DMS153 (cell line): Measurements from ENCODE around the gene KIAA0753.
A peak's percentile ranks its signal among the peaks of the same experiment; 100 is the strongest.

ENCODE experiments used
- DNase-seq: peaks from one replicate; lab custom pipeline; 2025; lab: John Stamatoyannopoulos, UW

Gene KIAA0753

DNA sequence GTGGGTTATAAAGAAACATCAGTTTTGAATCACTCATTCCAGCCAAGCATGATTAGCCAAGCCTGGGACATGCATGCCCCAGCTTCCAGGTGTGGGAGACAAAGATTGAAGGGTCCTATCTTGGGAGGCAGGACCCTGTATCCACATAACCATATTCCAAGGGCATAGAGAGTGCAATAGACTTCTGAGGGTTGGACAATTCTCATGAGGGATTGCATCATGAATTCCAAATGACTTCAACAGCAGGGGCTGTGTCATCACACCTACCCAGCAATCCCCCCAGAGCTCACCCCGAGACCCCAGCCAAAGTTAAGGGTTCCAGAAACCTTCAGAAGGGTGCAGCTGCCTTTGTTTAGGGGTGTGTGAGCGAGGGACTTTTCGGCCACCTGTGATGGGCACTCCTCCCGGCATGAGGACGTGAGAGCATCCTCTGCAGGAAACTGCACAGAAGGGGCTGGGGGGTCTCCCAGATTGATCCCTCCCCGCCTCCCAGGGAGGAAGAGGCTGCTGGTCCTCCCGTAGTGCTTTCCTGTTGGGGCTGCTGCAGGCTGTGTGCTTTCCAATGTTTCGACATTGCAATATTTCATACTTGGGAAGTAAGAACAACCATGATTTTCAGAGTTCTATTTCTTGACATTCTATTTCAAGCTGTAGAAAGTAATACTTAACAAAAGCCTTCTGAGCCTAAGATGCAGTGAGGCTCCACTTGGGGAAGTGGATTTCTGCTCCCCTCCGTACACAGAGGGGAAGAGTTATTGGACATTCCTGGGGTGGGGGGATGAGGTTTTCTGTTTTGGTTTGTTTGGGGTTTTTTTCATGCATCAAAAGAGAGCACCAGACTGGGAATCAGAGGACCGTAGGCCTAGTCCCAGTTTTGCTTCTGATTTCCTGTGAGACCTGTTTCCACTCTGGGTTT lies 70.9 kb downstream of the KIAA0753 start:
- DNase-seq = no peak

DNA sequence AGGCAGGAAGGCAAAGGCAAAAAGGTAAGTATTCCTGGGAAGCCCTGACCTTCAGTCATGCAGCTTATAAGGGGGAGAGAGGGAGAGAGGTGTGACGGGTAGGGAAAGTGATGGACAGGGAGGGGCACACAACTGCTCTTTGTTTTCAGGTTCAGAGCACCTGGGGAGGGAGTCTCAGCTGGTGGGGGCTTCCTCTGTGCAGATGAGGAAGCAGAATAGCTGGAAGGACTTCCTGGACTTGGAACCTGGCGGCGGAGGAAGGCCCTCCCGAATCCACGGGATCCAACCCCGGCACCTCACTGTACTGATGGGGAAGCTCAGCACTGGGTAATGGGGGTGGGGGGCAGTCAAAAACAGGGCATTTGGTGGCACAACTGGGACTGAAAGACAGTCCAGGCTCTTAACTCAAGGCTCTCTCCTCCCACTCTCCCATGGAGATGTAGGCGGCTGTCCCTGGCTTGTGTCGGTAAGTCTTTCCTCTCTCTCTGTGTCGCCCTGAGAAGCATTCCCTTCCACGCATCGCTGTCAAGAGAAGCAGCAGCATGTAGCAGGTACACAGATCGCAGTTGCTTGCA lies 72.2 kb downstream of the KIAA0753 start:
- no peak for DNase-seq

DNA sequence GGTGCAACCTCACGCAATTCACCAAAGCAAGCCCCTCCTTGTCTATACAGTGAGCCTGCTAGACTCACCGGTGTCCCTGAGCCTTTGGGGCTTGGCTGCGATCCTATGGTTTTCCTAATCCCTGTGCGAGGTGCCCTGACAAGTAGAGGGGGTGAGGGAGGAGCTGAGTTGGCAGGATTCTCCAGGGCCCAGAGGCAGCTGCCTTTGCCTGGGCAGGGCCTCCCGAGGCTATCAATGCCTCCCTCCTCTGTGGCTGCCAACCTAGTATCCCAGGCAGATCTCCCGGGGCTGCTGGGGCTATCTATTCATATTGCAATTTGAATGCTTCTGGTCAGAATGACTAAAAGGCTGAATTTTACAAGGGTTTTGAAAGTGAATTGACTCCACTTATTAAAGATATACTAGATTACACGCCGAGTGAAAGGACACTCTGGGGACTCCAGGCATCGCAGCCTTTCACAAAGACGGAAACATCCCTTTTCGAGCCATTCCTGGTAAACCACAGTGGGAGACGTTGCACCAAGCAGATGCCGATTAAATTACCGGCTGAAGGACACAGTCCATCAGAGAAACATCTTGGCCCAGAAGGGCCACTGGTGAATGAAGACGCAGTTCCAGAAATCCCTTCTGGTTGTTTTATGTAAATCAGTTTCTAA lies 72.9 kb downstream of the KIAA0753 start:
- no peak for DNase-seq

DNA sequence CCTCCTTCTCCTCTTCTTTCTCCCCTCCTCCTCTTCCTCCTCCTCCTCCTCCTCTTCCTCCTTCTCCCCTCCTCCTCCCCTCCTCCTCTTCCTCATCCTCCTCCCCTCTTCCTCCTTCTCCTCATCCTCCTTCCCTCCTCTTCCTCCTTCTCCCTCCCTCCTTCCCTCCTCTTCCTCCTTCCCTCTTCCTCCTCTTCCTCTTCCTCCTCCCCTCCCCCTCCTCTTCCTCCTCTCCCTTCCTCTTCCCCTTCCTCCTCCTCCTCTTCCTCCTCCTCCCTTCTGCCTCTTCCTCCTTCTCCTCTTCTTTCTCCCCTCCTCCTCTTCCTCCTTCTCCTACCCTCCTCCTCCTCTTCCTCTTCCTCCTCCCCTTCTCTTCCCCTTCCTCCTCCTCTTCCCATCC lies 79.1 kb downstream of the KIAA0753 start:
- no peak for DNase-seq

DNA sequence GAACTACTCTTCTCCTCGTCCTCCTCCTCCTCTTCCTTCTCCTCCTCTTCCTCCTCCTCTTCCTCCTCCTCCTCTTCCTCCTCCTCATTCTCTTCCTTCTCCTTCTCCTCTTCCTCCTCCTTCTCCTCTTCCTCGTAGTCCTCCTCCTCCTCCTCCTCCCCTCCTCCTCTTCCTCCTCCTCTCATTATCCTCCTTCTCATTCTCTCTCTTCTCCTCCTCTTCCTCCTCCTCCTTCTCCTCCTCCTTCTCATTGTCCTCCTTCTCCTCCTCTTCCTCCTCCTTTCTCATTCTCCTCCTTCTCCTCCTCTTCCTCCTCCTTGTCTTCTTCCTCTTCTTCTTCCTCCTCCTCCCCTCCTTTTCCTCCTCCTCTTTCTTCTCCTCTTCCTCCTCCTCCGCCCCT lies 80.0 kb downstream of the KIAA0753 start:
- no peak for DNase-seq

DNA sequence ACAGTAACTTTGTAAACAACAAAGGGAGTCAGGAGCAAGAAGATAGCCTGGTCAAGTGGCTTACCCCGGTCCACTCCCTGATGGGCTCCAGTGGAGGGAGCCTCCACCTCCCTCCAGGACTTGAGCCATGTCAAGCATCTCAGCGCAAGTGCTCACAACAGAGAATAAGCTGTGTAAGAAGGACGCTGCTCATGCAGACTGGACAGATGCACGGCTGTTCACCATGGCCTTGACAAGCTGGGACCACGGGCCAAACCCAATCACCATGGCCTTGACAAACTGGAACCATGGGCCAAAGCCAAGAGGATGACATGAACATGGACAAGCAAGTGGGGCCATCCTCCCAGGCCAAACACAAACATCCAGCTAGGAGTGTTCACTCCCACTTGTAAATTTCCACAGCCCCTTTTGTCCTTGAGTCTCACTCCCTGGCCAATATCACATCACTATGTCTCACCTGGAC lies 80.7 kb downstream of the KIAA0753 start:
- no peak for DNase-seq

DNA sequence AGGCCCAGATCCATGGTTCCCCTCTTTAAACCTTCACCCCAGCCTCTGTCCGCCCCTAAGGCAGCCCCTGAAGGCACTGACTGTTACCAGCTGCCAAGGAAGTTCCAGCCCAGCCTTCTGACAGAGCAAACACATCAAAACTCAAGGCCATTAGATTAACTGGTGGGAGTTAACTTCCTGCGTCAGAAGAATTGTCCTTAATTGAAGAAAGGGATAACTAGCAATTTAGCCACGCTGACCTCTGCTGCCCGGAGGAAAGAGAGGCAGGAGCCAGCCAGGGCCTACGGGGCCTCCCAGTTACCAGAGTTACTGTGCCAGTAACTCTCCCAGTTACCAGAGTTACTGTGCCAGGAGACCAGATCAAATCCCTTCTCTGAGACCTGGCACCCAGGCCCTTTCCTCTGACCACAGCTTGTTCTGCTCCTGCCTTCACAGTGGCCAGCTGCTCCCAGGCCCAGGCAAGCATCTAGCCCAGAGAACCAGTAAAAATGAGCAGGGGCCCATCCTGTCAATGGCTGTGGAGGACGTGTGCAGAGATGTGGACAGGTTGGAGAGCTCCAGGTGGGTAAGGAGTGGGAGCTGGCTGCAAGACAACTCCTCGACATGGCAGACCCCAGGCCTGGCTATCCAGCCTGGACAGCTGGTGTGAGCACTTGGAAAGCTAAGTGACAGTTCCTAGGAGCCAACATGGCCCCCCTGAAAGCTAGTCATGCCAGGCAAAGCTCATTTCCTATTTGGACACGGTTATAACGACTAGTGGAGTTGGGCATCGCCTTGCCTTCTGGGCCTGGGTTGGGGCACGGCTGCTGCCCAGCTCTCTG lies 81.4 kb downstream of the KIAA0753 start:
- no peak for DNase-seq

DNA sequence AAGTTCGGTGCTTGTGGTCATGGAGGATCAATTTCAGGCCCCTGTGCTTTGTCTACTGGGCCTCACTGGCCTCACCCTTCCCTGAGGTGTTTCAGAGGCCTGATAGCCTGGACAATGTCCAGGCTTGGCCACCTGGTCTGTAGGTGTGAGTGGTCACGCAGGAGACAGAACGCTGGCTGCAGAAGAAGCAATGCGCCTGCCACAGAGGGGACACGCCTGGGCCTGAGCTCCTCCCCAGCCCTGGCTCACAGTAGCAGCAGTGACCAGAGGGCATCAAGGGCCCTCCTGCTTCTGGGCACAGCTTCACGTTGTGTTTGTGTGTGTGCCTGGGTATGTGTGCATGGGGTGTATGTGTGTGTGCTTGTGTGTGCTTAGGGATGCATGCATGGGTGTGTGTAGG lies 82.2 kb downstream of the KIAA0753 start:
- no peak for DNase-seq

DNA sequence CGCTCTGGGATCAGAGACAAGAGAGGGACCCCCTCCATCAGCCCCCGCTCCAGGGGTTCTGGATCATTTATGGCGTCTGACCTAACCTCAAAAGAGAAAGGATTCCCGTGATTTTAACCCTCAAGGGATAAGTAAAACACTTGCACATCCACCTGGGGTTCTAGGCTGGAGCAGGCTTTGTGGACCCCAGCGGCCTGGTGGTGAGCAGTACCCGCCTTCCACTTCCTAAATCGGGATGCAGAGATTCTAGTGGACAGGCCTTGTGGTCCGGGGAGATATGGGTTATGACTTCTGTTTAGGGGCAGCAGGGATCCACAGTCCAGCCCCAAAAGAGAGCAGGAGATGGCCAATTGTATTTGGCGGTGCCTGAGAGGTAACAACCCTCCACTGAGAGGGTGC lies 83.5 kb downstream of the KIAA0753 start:
- DNase-seq = no peak

DNA sequence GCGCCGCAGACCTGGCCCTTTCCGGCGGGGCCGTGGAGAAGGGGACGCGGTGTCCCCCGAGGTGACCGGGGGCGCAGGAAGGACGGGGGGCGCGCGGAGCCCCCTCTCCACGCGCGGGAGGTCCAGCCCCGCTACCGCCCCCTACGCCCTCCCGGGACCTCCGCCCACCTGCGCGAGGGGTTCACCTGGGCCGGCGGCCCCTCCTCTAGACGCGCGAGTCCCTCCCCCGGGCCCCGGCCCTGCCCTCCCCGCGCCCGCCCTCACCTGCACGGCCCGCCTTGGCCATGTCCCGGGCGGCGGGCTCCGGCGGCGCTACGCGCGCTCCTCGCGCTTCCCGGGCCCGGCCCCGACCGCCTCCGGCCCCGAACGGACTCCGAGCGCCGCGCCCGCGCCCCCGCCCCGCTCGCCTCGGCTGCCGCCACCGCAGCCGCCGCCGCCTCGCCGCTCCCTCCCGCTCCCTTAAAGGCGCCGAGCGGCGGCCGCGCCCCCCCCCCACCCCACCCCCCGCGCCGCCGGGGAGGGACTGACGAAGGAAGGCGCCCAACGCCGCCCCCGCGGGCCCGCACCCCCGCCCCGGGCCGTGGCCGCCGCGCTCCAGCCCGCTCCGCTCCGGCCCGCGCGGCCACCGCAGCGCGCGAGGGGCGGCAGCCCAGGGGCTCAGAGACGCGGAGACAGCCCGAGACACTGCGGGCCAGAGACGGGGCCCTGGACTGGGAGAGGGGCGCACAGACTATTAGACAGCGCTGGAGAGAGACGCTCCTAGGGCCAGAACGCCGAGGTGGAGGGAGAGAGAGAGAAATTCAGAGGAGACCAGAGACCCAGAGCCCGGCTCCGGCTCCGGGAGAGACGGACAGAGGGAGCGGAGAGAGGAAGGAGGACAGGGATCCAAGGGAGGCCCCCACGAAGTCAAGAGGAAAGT lies 84.1 kb downstream of the KIAA0753 start, which contains the start of gene PITPNM3:
PITPNM3 (minus strand) TSS at position 435 of the 919 bp plus-strand sequence; CDS start at position 286, 149 bp downstream.
- DNase-seq = no peak

DNA sequence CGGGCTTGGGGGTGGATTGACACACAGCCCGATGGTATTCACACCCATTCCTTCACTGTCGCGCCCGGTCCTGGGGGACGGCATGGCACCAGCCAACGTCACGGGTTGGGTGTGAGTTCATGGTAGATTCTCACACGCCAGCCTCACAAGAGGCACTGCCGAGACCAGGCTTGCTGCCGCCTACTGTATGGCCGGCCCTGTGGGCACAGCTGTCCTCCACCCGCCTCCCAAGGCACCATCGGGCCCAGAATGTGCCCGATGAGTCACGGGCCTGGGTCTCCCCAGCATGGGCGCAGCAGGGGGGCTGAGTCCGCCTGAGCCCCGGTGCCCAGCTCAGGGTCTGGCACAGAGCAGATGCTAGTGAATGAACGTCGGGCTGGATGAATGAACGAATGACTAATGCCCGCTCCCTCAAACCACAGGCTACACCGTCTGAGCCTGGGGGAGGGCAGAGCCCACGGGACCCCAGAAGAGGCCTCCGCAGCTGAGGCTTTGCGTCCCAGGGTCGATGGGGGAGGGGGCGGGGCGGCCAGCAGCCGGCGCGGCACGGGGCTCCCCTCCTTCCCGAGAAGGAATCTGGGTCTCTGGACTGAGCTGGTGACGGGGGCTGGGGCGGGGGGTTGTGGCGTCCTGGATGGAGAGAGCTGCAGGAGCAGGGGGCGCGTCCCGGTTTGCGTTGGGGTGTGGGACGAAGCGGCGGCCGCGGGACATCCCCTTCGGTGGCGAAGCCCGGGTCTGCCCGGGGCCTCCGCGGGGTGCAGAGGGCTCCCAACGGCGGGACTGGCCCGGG lies 85.0 kb downstream of the KIAA0753 start:
- DNase-seq = no peak

DNA sequence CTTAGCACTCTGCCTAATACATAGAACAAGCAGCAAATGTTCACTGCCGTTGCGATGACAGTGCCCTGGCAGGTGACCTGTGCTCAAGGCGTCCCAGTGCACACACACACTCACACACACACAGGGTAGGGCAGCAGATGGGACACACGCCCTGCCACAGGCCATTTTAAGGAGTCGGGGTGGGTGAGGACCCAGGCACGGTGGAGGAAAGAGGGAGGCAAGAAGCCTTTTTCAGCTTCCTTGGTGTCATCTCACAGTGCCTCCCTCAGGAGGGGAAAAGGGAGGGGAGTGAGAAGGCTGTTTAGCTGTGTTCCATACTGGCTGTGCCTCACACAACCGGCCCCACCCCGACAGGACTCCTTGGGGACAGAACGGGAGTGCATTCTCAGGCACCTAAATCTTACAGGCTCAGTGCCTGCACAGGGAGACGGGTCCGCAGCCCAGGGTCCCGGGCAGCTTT lies 85.6 kb downstream of the KIAA0753 start:
- no peak for DNase-seq

DNA sequence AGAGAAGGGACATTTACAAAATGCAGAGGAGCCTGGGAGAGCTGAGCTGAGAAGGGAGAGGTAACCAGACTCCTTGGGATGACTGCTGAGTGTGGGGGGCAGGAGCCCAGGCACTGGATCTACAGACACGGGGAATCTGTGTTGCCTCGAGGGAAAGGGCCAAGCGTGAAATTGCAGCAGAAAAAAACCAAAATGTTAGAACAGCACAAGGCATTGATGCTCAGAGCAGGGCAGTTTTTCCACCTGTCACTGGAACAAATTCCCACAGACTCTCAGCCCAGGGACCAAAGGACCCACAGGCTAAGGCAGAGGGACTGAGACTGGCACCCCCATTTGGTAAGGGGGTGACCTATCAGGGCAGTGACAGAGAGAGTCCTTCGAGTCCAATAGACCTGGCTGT lies 86.2 kb downstream of the KIAA0753 start:
- DNase-seq = no peak

DNA sequence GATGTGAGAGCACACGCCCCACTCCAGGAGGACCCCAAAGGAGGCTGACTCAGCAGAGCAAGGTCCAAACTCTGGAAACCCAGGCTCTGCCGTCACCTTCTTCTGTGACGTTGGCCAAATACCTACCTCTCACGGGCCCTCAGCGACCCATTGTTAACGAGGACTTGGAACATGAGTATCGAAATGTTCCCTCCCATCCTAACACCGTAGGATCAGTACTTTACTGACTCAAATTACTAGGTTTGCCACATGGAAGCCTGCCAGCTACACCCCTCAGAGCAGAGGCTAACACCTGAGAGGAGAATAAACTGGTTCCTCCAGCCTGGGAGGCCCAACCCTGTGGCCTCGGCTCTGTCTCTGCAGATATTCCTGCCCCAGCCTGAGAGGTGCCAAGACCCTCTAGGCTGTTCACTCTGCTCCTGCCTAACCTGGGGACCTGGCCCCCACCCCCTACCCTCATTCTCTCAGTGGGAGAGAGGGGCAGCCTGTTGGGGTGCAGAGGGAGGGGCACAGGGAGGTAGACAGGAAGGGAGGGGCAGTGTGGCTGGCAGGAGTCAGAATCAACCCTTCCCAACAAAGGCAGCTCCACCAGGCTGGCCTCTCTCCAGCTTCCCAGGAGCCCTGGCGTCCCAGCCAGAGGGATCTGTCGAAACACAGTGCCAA lies 88.5 kb downstream of the KIAA0753 start:
- DNase-seq = peak; percentile 15

DNA sequence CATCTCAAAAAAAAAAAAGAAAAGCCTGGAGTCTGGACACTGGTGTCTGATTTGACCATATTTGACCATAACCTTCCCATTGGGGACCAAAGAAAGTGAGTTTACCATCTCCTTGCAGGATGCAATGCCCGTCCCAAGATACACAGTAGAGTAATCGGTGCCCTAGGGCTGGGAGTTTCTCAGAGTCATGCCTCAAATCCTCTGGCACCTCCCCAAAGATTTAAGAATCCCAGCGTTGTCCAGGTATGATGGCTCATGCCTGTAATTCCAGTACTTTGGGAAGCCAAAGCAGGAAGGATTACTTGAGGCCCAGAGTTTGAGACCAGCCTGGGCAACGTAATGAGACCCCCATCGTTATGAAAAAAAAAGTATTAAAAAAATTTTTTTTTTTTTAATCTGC lies 89.2 kb downstream of the KIAA0753 start:
- no peak for DNase-seq

DNA sequence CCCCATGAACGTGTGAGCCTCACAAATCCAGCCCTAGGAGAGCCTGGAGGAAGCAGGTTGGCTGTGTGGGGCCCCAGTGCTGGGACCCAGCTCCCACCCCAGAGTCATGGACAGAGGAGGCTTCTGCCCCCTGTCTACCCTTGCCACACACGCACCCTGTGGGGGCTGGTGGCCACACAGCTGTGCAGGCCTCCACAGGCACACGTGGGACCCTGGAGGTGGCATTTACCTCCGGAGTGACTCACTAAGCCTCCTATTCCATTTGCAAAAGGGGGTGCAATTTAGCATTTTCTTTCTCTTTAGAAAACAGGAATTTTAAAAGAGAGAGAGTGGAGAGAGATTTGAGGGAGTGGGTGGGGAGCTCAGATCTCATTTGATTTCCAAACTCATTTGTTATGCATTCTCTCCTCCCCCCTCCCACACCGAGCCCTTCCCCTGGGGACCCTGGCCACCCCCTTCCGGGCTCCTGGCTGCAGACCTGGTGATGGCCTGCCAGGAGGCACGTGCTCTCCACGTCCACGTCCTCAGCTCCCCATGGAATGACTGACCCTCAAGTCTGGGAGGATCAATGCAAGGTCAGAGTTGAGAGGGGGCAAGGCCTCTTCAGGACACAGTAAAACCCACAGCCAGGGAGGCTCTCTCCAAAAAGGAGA lies 91.0 kb downstream of the KIAA0753 start:
- no peak for DNase-seq

DNA sequence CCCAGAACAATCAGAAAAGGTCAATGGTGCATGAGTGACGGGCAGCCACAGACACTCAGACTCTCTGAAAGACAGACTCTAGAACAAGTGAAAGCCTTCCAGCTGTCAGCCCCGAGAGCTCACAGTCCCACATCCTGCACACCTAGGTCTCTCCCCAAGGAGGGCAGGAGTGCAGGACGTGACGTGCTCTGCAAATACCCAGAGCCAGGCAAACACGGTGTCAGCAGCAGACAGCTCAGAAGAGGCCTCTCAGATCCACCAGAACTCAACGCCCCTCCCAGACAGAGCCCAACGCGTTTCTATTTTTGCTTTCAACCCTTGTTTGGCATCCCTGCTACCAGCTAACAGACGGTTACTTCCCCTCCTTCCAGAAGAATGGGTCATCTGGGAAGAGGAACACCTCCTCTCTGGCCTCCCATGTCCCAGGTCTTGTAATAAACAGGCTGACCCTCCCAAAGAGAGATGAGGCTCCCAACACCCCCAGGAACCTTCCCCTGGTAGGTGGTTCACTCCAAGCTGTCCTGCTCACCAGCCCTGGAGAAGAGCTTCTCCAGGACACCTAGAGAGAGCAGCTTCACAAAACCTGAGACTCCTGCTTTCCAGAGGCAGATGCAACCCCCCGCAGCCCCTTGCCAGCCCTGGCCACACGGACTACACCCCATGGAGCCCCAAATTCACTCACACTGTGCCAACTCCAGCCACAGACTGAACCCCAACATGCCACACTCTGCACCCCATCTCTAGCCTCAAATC lies 91.8 kb downstream of the KIAA0753 start:
- peak; percentile 5 for DNase-seq

DNA sequence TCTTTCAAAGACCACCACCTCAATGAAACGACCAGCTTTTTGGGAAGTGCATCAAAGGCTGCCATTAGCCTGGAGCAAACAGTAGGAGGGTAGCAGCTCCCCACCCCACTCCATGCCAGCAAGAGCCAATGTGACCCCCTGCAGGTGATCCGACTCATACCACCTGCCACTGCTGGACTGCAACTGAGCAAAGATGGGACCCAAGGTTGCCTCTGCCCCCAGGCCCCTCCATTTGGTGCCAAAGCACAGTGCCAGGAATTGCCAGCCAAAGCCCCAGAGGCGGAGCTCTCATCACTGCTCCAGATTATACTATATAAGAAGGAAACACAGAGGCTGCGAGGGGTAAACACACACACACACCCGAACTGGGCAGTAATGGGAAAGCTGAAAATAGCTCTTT lies 92.5 kb downstream of the KIAA0753 start:
- no peak for DNase-seq
